Neural crest cell (in vitro differentiated cells): ENCODE results near the gene PPP1R26. TPM values are rescaled to one million over a fixed set of nuclear protein-coding genes. Genes with fewer than 3 reads are reported as not detected.

Experiments
- DNase-seq: peaks from one replicate; pipeline ENCODE4 v3.0.0; 2021; ENCODE audit warnings: low read depth, mixed read lengths, low spot score
- H3K27ac Mint-ChIP-seq: one replicate; pipeline ENCODE4 v1.8.0; 2021; ENCODE audit warnings: mild to moderate bottlenecking, mixed read lengths; ENCODE audit not compliant: unreplicated experiment
- H3K27me3 Mint-ChIP-seq: 2 replicates; pipeline ENCODE4 v1.8.0; 2021; ENCODE audit warnings: low read depth, mild to moderate bottlenecking, mixed read lengths
- H3K36me3 Mint-ChIP-seq: 2 replicates; pipeline ENCODE4 v1.8.0; 2021; ENCODE audit warnings: low read depth, mild to moderate bottlenecking, mixed read lengths
- H3K4me1 Mint-ChIP-seq: 2 replicates; pipeline ENCODE4 v1.8.0; 2021; ENCODE audit warnings: mixed read lengths
- H3K4me3 Mint-ChIP-seq: one replicate; pipeline ENCODE4 v1.8.0; 2021; ENCODE audit warnings: mild to moderate bottlenecking, mixed read lengths
- H3K9me3 Mint-ChIP-seq: 2 replicates; pipeline ENCODE4 v1.8.0; 2021; ENCODE audit warnings: mixed read lengths
- CTCF ChIP-seq: fragments of 200-600 bp; sonication (generic); conservative IDR thresholded peaks from 2 replicates; pipeline ENCODE4 v1.5.0; 2021; ENCODE audit warnings: antibody characterized with exemption, mild to moderate bottlenecking
- total RNA-seq: library from RNA; stranded (reverse); gene quantifications from 2 replicates; pipeline ENCODE4 v1.2.1, GENCODE V29; 2021

Gene PPP1R26
- total RNA-seq, 1 donor from 2014 or later: 27.5 TPM

- Mint-ChIP-seq H3K36me3 (peaks cover 10% of the 10 kb centered on the region), H3K9me3 (peaks cover 7% of the 10 kb centered on the region), H3K4me1 (peaks cover 9% of the 10 kb centered on the region), H3K4me3 (peak overlapping the region; percentile 27), H3K27ac (peak overlapping the region; percentile 50), H3K27me3 (no peaks in the 10 kb centered on the region)
- no peak for DNase-seq
- TF ChIP-seq CTCF: no peak
These were observed 27.8 kb downstream of the PPP1R26 start for GRCh38 chr9:135507104-135508035.

DNA sequence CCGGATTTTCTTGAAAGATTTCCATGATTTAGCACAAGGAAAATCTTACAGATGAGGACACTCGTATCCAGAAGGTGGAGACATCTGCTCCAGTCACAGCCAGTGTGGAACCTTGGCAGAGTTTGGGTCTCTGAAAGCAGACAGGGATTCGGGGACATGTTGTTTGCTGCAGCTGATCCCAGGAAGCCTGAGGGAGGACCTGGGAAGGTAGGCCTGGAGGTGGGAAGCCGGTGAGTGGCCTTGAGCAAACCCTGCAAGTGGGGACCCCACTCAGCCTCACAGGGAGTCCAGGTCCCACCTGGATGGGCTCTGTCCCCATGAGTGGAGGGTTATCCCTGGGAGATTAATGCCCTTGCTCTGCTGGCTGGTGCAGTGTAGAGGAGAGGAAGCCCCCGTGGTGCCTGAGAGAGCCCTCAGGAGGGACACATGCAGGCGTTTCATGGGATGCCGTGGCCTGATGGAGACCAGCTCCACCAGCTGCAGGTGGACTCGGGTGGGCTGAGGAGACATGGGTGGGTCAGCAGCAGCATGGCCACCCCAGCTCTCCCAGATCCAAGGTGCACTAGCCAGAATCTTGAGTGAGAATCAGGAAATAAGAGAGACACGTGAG is 28.7 kb downstream of the PPP1R26 start:
- peaks cover 7% of the 10 kb centered on the region for H3K9me3 Mint-ChIP-seq

GRCh38 chr9:135509458-135509857 is 29.9 kb downstream of the PPP1R26 start:
- no peak overlapping the region for H3K4me3 Mint-ChIP-seq
- peaks cover 7% of the 10 kb centered on the region for H3K9me3 Mint-ChIP-seq
- TF ChIP-seq CTCF: no peak
- H3K27ac Mint-ChIP-seq: no peak overlapping the region
- H3K36me3 Mint-ChIP-seq: peaks cover 9% of the 10 kb centered on the region
- H3K4me1 Mint-ChIP-seq: peaks cover 14% of the 10 kb centered on the region
- no peak for DNase-seq
- no peaks in the 10 kb centered on the region for H3K27me3 Mint-ChIP-seq

More for the DNA sequence above, 28.7 kb downstream of the PPP1R26 start:
- Mint-ChIP-seq H3K27ac (no peak overlapping the region), H3K36me3 (peaks cover 10% of the 10 kb centered on the region), H3K4me1 (peaks cover 15% of the 10 kb centered on the region), H3K27me3 (no peaks in the 10 kb centered on the region), H3K4me3 (no peak overlapping the region)
- no peak for TF ChIP-seq CTCF
- no peak for DNase-seq

DNA sequence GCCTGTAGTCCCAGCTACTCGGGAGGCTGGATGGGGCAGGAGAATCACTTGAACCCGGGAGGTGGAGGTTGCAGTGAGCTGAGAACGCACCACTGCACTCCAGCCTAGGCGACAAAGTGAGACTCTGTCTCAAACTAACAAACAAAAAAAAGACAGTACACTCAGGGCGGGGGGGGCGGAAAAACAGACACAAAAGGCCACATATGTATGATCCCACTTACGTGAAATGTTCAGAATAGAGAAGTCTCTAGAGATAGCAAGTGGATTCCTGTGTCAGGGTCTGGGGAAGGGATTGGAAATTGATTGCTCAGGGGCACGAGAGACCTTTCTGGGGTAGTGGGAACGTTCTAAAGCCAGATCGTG is 32.6 kb downstream of the PPP1R26 start:
- Mint-ChIP-seq H3K27ac (peak overlapping the region; percentile 4), H3K9me3 (peaks cover 7% of the 10 kb centered on the region)
- DNase-seq: no peak

GRCh38 chr9:135512904-135513303 is 33.3 kb downstream of the PPP1R26 start:
- Mint-ChIP-seq H3K4me1 (peaks cover 17% of the 10 kb centered on the region), H3K27ac (no peak overlapping the region), H3K27me3 (no peaks in the 10 kb centered on the region), H3K36me3 (peaks cover 6% of the 10 kb centered on the region), H3K9me3 (peaks cover 7% of the 10 kb centered on the region), H3K4me3 (no peak overlapping the region)
- DNase-seq: no peak
- no peak for TF ChIP-seq CTCF

More for the DNA sequence above, 32.6 kb downstream of the PPP1R26 start:
- H3K4me1 Mint-ChIP-seq: peaks cover 13% of the 10 kb centered on the region
- H3K27me3 Mint-ChIP-seq: no peaks in the 10 kb centered on the region
- H3K4me3 Mint-ChIP-seq: no peak overlapping the region
- no peak for TF ChIP-seq CTCF
- H3K36me3 Mint-ChIP-seq: peaks cover 6% of the 10 kb centered on the region
